ENCODE measurements around the gene FLACC1.

Gene FLACC1

DNA sequence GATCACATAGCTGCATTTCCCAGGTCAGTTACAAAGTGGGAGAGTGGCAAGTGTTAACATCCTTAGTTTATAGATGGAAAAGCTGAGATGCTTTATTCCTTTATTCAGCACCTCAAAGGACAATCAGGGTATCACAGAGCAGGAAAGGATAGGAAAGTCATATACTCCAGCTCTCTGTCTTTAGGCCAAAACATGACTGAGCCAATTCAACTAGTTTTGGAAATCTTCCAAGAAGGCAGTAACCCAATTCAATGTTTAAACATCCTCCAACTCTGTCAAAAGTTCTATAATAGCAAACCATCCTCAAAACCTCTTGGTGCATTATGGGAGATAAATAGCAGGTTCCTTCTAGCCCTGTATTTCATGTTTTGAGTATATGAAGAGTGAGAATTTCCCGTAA lies 71.6 kb downstream of the FLACC1 start:
- DNase-seq (ENCODE audit: low spot score), result no peak
- H3K36me3 ChIP-seq (ENCODE audit: low read depth), result peaks cover 36% of the 10 kb centered on the region

DNA sequence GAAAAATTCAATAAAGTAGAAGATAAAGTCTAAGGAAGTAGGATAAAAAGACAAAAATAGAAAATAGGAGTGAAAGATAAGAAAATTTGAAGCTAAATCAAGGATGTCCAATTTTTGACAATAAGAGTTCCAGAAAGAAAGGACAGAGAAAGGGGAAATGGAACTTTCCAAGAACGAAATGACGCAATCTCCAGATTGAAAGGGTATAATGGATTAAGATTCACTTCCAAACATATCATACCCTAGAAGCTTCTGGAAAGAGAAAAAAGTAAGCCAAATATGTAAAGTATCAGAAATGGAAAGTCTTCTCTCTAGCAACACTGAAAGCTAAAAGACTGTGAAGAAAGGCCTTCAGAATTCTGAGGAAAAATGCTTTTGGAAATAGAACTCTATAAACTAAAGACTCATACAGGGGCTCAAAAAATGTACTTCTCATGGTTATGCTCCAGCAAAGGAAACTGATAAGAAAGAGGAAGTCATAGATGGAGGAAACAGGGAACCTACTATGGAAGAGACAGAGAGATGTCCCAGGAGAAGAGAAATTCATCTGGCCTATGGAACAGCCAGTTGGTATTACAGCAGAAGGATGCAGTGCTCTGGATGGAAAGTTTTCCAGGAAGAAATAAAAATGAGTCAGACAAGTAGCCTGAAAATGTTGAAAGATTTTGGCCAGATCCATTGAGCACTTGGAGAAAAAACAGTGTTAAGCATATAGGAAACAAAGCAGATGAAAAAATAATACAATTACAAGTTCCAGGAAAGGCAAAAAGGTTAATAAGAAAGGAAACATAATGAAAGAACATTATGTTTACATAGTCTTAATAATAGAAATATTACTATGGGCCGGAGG lies 76.7 kb downstream of the FLACC1 start:
- Histone ChIP-seq H3K9me3 (ENCODE audit: severe bottlenecking) (no peaks in the 10 kb centered on the region), H3K4me1 (ENCODE audit: insufficient read depth, poor library complexity, severe bottlenecking) (no peaks in the 10 kb centered on the region), H3K27ac (ENCODE audit: poor library complexity, severe bottlenecking) (no peak overlapping the region), H3K27me3 (ENCODE audit: insufficient read depth, poor library complexity, severe bottlenecking) (no peaks in the 10 kb centered on the region), H3K4me3 (ENCODE audit: severe bottlenecking) (no peak overlapping the region), H3K36me3 (ENCODE audit: low read depth) (peaks cover 31% of the 10 kb centered on the region)
- DNase-seq (ENCODE audit: low spot score), result no peak
- TF ChIP-seq, protein P1, sequence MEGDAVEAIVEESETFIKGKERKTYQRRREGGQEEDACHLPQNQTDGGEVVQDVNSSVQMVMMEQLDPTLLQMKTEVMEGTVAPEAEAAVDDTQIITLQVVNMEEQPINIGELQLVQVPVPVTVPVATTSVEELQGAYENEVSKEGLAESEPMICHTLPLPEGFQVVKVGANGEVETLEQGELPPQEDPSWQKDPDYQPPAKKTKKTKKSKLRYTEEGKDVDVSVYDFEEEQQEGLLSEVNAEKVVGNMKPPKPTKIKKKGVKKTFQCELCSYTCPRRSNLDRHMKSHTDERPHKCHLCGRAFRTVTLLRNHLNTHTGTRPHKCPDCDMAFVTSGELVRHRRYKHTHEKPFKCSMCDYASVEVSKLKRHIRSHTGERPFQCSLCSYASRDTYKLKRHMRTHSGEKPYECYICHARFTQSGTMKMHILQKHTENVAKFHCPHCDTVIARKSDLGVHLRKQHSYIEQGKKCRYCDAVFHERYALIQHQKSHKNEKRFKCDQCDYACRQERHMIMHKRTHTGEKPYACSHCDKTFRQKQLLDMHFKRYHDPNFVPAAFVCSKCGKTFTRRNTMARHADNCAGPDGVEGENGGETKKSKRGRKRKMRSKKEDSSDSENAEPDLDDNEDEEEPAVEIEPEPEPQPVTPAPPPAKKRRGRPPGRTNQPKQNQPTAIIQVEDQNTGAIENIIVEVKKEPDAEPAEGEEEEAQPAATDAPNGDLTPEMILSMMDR (IDR thresholded peaks at IDR 0.05; ENCODE audit: poor library complexity, severe bottlenecking), result no peak
- ATAC-seq (ENCODE audit: low read depth), result no peak

More for the DNA sequence above, 71.6 kb downstream of the FLACC1 start:
- Histone ChIP-seq H3K9me3 (ENCODE audit: severe bottlenecking) (no peaks in the 10 kb centered on the region), H3K27me3 (ENCODE audit: insufficient read depth, poor library complexity, severe bottlenecking) (no peaks in the 10 kb centered on the region), H3K4me1 (ENCODE audit: insufficient read depth, poor library complexity, severe bottlenecking) (no peaks in the 10 kb centered on the region), H3K4me3 (ENCODE audit: severe bottlenecking) (no peak overlapping the region), H3K27ac (ENCODE audit: poor library complexity, severe bottlenecking) (no peak overlapping the region)
- no peak for ATAC-seq (ENCODE audit: low read depth)
- TF ChIP-seq, protein P1 (IDR thresholded peaks at IDR 0.05; ENCODE audit: poor library complexity, severe bottlenecking), result no peak

DNA sequence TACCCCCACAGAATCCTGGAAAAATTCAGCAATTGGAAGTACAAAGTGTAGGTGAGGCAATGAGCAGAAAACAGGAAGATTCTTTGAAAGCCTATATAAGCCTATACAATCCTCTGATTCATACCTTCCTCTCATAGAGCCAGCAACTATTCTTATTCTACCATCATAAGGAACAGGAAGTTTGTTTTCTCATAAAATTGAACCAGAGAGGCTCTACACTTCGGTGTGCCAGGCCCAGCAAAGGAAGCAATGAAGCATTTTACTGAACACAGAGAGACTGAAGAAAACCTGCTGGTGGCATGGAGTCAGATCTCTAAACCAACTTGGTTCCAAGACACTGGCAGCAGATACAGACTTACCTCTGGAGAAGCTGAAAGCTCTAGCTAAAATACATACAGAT lies 78.1 kb downstream of the FLACC1 start:
- Histone ChIP-seq H3K27ac (ENCODE audit: poor library complexity, severe bottlenecking) (no peak overlapping the region), H3K27me3 (ENCODE audit: insufficient read depth, poor library complexity, severe bottlenecking) (no peaks in the 10 kb centered on the region), H3K4me1 (ENCODE audit: insufficient read depth, poor library complexity, severe bottlenecking) (no peaks in the 10 kb centered on the region), H3K9me3 (ENCODE audit: severe bottlenecking) (no peaks in the 10 kb centered on the region), H3K36me3 (ENCODE audit: low read depth) (peaks cover 28% of the 10 kb centered on the region), H3K4me3 (ENCODE audit: severe bottlenecking) (no peak overlapping the region)
- no peak for ATAC-seq (ENCODE audit: low read depth)
- DNase-seq (ENCODE audit: low spot score), result no peak
- TF ChIP-seq, protein P1 (IDR thresholded peaks at IDR 0.05; ENCODE audit: poor library complexity, severe bottlenecking), result no peak

DNA sequence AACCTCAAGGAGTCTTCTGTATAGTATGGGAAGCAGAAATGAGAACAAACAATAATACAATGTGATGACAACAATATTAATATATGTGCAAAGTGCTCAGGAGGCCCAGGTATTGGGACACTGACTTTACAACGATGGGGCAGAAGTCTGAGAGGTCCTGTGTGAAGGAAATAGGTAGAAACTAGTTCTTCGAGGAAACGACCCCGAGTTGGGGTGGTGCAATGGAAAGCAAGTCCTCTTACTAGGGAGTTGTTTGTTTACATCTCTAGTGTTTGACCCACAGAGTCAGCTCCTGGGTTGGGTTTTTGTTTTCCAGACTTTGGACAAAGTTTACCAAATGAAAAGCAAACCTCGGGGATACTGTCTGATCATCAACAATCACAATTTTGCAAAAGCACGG lies 80.6 kb downstream of the FLACC1 start:
- DNase-seq (ENCODE audit: low spot score) (no peak), ATAC-seq (ENCODE audit: low read depth) (no peak)
- Histone ChIP-seq H3K4me1 (ENCODE audit: insufficient read depth, poor library complexity, severe bottlenecking) (no peaks in the 10 kb centered on the region), H3K27me3 (ENCODE audit: insufficient read depth, poor library complexity, severe bottlenecking) (no peaks in the 10 kb centered on the region), H3K36me3 (ENCODE audit: low read depth) (peaks cover 45% of the 10 kb centered on the region), H3K27ac (ENCODE audit: poor library complexity, severe bottlenecking) (no peak overlapping the region), H3K4me3 (ENCODE audit: severe bottlenecking) (no peak overlapping the region), H3K9me3 (ENCODE audit: severe bottlenecking) (no peaks in the 10 kb centered on the region)
- TF ChIP-seq, protein P1 (IDR thresholded peaks at IDR 0.05; ENCODE audit: poor library complexity, severe bottlenecking), result no peak

DNA sequence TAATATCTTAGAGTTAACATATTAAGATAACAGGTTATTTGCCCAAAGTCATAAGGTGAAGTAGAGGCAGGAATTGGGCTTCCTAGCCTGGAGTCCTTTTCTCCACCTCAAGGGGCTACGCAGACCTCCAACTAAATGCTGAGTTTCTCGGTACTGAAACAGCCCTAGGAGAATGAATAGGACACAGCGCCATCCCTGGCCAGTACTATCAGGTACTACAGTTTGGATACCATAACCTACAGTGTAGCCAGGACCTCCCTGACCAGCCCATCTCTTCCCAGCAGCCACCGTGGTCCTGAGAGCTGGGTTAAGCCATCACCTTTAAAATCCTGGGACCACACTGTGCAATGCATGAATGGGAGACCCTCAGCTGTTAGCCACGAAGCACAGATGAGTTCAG lies 81.2 kb downstream of the FLACC1 start:
- ATAC-seq (ENCODE audit: low read depth), result no peak
- DNase-seq (ENCODE audit: low spot score), result no peak
- no peak overlapping the region for H3K4me3 ChIP-seq (ENCODE audit: severe bottlenecking)

More for the DNA sequence above, 81.2 kb downstream of the FLACC1 start:
- Histone ChIP-seq H3K9me3 (ENCODE audit: severe bottlenecking) (no peaks in the 10 kb centered on the region), H3K36me3 (ENCODE audit: low read depth) (peaks cover 43% of the 10 kb centered on the region), H3K27ac (ENCODE audit: poor library complexity, severe bottlenecking) (no peak overlapping the region), H3K27me3 (ENCODE audit: insufficient read depth, poor library complexity, severe bottlenecking) (no peaks in the 10 kb centered on the region), H3K4me1 (ENCODE audit: insufficient read depth, poor library complexity, severe bottlenecking) (no peaks in the 10 kb centered on the region)
- TF ChIP-seq, protein P1 (IDR thresholded peaks at IDR 0.05; ENCODE audit: poor library complexity, severe bottlenecking), result no peak

Data from RWPE2 (cell line).